WTC11 (cell line): ENCODE measurements around the gene CACNA2D4.

Source experiments
- CREM ChIP-seq: sonication (generic); formaldehyde crosslinking; IDR thresholded peaks from 2 replicates; pipeline ENCODE4 v1.8.1; 2022; ENCODE audit warnings: mild to moderate bottlenecking, missing genetic modification reagents, moderate library complexity
- CTCF ChIP-seq: fragments of 200-600 bp; IDR thresholded peaks from 2 replicates; pipeline ENCODE4 v1.8.0; 2022; ENCODE audit warnings: antibody characterized with exemption
- ESRRA ChIP-seq: sonication (generic); formaldehyde crosslinking; IDR thresholded peaks from 2 replicates; pipeline ENCODE4 v1.8.1; 2022; ENCODE audit warnings: mild to moderate bottlenecking, missing genetic modification reagents, borderline replicate concordance
- KAT7 ChIP-seq: sonication (generic); formaldehyde crosslinking; IDR thresholded peaks from 2 replicates; pipeline ENCODE4 v1.8.1; 2023; ENCODE audit warnings: missing genetic modification reagents, mild to moderate bottlenecking, borderline replicate concordance
- OVOL2 ChIP-seq: fragments of 250-450 bp; sonication (Bioruptor Pico); IDR thresholded peaks from 2 replicates; pipeline ENCODE4 v1.9.0; 2021; ENCODE audit warnings: mild to moderate bottlenecking, borderline replicate concordance

GRCh38 chr12:1816730-1817348 is 101.6 kb downstream of the CACNA2D4 start:
- TF ChIP-seq ESRRA (CRISPR knock-in tag) (no peak), CREM (no peak), OVOL2 (CRISPR knock-in tag) (no peak), KAT7 (CRISPR knock-in tag) (no peak), CTCF (no peak)
